Mesothelial cell of epicardium (in vitro differentiated cells): ENCODE results near the gene LST1. TPM values are rescaled to one million over a fixed set of nuclear protein-coding genes. Genes with fewer than 3 reads are reported as not detected.

Experiments used
- DNase-seq, 2 experiments: peaks; one replicate each; pipeline ENCODE4 v3.0.0; 2021; ENCODE audit warnings: low spot score in 2 of 2; ENCODE audit not compliant: unreplicated experiment in 2 of 2
- H3K27ac Mint-ChIP-seq: 2 replicates; pipeline ENCODE4 v1.8.0; 2021; ENCODE audit warnings: mixed read lengths
- H3K27me3 Mint-ChIP-seq: 2 replicates; pipeline ENCODE4 v1.8.0; 2021; ENCODE audit warnings: low read depth, mixed read lengths
- H3K36me3 Mint-ChIP-seq: 2 replicates; pipeline ENCODE4 v1.8.0; 2021; ENCODE audit warnings: mixed read lengths
- H3K4me1 Mint-ChIP-seq: 2 replicates; pipeline ENCODE4 v1.8.0; 2021; ENCODE audit warnings: mixed read lengths
- H3K4me3 Mint-ChIP-seq: 2 replicates; pipeline ENCODE4 v1.8.0; 2021; ENCODE audit warnings: mild to moderate bottlenecking, moderate library complexity, mixed read lengths
- H3K9me3 Mint-ChIP-seq: 2 replicates; pipeline ENCODE4 v1.8.0; 2021; ENCODE audit warnings: mixed read lengths
- total RNA-seq: library from RNA; stranded (reverse); gene quantifications from 3 replicates; pipeline ENCODE4 v1.2.1, GENCODE V29; 2021
- TF ChIP-seq, protein P1 (sequence below): fragments of 200-600 bp; sonication (generic); IDR thresholded peaks from one replicate; pipeline ENCODE4 v1.5.0; 2021; ENCODE audit warnings: antibody characterized with exemption; ENCODE audit not compliant: unreplicated experiment

LST1 gene
- total RNA-seq, 1 donor from 2014 or later: 0.60 TPM

DNA sequence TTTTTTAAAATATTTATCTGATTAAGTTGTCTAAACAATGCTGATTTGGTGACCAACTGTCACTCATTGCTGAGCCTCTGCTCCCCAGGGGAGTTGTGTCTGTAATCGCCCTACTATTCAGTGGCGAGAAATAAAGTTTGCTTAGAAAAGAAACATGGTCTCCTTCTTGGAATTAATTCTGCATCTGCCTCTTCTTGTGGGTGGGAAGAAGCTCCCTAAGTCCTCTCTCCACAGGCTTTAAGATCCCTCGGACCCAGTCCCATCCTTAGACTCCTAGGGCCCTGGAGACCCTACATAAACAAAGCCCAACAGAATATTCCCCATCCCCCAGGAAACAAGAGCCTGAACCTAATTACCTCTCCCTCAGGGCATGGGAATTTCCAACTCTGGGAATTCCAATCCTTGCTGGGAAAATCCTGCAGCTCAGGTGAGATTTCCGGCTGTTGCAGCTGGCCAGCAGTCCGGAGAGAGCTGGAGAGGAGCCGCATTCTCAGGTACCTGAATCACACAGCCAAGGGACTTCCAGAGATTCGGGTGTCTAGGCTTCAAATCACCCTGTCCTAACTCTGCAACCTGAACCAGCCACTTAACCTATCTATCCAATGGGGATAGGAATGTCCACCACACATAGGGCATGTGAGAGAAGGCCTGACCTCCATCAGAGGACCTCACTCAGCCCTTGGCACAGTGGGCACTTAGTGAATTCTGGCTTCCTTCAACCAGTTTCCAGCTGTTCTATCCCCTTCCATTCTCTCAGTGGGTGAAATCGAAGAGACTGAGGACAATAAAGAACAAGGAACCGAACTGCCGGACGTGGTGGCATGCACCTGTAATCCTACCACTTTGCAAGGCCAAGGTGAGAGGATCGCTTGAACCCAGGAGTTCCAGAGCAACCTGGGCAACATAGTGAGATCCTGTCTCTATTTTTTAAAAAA, 7.6 kb upstream of the LST1 start:
- Mint-ChIP-seq H3K27me3 (peaks cover 2% of the 10 kb centered on the region), H3K27ac (peak overlapping the region; percentile 83), H3K36me3 (no peaks in the 10 kb centered on the region), H3K4me1 (peaks cover 16% of the 10 kb centered on the region), H3K9me3 (no peaks in the 10 kb centered on the region), H3K4me3 (no peak overlapping the region)
- no peak for DNase-seq
- TF ChIP-seq, protein P1, sequence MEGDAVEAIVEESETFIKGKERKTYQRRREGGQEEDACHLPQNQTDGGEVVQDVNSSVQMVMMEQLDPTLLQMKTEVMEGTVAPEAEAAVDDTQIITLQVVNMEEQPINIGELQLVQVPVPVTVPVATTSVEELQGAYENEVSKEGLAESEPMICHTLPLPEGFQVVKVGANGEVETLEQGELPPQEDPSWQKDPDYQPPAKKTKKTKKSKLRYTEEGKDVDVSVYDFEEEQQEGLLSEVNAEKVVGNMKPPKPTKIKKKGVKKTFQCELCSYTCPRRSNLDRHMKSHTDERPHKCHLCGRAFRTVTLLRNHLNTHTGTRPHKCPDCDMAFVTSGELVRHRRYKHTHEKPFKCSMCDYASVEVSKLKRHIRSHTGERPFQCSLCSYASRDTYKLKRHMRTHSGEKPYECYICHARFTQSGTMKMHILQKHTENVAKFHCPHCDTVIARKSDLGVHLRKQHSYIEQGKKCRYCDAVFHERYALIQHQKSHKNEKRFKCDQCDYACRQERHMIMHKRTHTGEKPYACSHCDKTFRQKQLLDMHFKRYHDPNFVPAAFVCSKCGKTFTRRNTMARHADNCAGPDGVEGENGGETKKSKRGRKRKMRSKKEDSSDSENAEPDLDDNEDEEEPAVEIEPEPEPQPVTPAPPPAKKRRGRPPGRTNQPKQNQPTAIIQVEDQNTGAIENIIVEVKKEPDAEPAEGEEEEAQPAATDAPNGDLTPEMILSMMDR: no peak

DNA sequence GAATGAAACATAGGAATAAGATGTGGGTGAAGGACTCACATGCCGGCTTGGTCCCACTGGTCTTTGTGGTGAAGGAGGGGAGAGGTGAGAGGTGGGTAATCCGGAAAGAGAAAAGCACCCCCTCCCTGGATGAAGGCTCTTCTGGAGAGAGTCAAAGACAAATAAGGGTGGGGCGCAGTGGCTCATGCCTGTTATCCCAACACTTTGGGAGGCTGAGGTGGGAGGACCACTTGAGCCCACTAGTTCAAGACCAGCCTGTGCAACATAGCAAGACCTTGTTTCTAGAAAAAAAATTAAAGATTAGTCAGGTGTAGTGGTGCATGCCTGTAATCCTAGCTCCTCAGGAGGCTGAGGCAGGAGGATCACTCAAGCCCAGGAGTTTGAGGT, 7.0 kb upstream of the LST1 start:
- peaks cover 2% of the 10 kb centered on the region for H3K27me3 Mint-ChIP-seq
- peaks cover 16% of the 10 kb centered on the region for H3K4me1 Mint-ChIP-seq
- H3K4me3 Mint-ChIP-seq: no peak overlapping the region
- DNase-seq: no peak
- TF ChIP-seq, protein P1: no peak
- H3K36me3 Mint-ChIP-seq: no peaks in the 10 kb centered on the region
- no peak overlapping the region for H3K27ac Mint-ChIP-seq
- no peaks in the 10 kb centered on the region for H3K9me3 Mint-ChIP-seq

DNA sequence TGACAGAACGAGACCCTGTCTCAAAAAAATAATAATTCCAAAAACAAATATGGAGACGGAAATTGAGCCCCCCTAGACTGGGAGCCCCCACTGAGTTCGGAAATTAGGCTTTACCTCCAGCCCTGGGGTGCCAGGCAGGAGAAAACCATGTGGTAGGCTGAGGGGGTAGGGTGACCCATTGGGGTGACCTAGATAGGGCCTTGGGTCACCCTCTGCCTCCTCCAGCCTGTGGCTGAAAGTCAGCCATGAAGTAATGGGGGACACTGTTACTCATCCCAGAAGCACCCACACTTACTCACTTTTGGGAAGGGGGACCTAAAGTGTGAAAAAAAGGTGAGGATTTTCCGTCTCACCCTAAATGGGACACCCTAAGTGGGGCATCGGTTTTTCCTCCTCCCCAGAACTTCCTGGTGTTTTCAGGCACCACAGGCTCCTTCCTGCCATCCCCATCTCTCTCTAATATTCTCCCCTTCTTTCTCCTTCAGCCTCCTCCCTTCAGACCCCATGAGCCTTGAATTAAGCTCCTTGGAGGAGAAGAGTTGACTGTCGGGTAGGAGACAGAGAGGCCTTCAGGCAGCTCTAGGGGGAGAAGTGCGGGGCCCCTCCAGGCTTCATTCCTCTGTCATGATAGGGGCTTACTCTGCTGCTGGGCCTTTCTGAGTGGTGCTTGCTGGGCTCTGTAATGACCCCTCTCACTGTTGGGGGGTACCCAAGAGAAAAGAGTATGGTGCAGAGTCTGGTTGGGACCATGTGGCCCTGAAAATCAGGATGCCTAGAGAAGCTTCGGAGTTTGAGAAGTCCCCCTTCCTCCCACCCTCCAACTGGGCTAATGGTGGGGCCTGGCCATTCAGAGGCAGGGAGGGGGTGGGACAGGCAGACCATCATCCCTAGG, 6.3 kb upstream of the LST1 start:
- TF ChIP-seq, protein P1: no peak
- Mint-ChIP-seq H3K9me3 (no peaks in the 10 kb centered on the region), H3K4me3 (peak overlapping the region; percentile 86), H3K27ac (no peak overlapping the region), H3K4me1 (peaks cover 16% of the 10 kb centered on the region), H3K36me3 (no peaks in the 10 kb centered on the region), H3K27me3 (peaks cover 2% of the 10 kb centered on the region)
- DNase-seq: no peak

DNA sequence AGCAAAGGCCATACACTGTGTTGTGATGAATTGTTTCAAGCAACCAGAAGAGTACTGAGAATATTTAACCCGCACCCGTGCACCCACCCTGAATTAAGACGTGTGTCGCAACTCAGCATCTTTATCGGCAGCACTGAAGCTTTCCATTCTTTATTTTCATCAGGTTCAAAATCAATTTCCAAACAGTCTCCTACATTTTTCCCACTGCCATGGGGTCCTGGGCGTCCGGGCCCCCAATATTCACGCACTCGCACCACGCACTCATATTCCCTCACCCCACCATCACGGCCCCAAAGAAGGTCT, 5.7 kb upstream of the LST1 start:
- Mint-ChIP-seq H3K4me1 (peaks cover 15% of the 10 kb centered on the region), H3K9me3 (no peaks in the 10 kb centered on the region), H3K4me3 (peak overlapping the region; percentile 86), H3K27ac (no peak overlapping the region), H3K36me3 (no peaks in the 10 kb centered on the region), H3K27me3 (peaks cover 2% of the 10 kb centered on the region)
- TF ChIP-seq, protein P1: no peak
- no peak for DNase-seq

DNA sequence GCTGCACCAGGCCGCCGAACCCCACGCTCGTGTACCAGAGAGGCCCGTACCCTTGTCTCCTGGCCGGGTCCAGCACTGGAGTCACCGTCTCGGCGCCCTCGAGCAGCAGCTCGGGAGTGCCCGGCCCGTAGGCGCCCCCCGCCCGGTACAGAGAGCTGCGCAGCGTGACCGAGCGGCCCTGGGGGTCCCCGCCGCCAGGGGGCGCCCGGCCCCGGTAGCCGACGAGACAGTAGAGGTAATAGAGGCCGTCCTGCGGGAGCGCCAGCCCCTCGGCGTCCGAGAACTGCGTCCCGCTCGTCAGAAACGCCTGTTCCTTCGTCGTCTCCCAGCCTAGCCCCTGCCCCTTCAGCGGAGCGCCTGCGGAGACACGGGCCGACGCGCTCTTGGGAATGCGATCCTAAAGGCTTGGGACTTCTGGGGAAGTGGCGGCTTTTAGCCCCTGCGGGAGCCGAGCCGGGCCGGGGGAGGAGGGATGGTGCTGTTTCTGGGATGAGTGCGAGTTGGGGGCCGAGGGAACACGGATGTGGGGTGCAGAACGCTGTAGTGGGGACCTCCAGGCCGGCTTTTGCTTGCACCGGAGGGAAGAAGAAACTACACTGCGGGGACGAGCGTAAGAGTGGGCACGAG, 5.2 kb upstream of the LST1 start:
- Mint-ChIP-seq H3K4me3 (peak overlapping the region; percentile 86), H3K9me3 (no peaks in the 10 kb centered on the region), H3K27me3 (peaks cover 2% of the 10 kb centered on the region), H3K4me1 (peaks cover 10% of the 10 kb centered on the region), H3K27ac (peak overlapping the region; percentile 87), H3K36me3 (no peaks in the 10 kb centered on the region)
- DNase-seq: peak; percentile 89 to 95
- TF ChIP-seq, protein P1: peak; percentile 100
